ELF-1 (cell line): ENCODE measurements around the gene DNAJC1.
A peak's percentile ranks its signal among the peaks of the same experiment; 100 is the strongest.

ENCODE experiments used
- DNase-seq: peaks from one replicate; pipeline ENCODE4 v3.0.0-alpha.2; 2016; ENCODE audit warnings: low read depth, low spot score

The DNAJC1 gene

DNA sequence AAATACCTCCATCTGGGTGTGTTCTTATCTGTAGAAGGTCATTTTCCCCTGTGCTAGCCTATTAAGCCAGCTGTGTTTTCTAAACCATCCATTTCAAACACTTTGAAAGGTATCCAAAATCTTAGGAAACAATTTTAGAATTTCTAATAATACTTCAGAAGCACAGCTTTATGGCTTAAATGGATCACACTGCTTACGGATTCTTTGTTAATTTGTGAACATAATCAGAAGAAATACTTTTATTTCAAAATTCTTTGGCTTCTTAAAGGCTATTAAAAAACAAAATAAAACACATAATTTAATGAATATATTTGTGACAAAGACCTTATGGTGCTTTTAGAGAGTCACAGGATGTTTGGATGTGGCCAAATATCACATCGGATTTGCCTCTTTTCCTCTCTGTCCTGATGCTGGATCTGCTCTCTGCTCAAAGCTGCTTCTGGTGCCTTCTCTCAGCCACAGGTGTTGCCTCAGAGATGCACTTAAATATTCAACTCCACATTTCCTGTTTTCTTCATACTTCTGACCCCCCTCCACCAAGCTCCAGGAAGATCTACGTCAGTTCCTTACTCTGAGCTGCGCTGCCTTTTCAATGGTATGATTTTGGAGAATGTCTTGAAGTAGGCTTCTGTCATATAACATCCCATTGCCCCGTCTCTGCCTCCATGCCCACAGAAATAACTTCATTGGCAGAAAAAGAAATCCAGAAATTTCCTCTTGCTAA lies 238.9 kb downstream of the DNAJC1 start:
- no peak for DNase-seq

DNA sequence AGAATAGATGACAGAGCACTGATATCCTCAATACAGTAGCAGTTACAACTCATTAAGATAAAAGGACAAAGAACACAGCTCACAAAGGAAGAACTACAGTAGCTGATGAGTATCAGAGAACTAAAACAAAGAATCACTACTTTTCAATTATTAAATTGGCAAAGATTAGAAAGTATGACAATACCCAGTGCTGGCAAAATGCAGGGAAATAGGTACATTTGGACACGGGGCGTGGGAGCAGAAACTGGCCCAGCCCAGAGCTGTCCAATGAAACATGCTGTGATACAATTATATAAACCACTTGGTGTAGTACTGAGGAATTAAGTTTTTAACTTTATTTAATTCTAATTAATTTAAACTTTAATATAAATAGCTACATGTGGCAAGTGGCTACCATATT lies 243.2 kb downstream of the DNAJC1 start:
- DNase-seq = no peak

DNA sequence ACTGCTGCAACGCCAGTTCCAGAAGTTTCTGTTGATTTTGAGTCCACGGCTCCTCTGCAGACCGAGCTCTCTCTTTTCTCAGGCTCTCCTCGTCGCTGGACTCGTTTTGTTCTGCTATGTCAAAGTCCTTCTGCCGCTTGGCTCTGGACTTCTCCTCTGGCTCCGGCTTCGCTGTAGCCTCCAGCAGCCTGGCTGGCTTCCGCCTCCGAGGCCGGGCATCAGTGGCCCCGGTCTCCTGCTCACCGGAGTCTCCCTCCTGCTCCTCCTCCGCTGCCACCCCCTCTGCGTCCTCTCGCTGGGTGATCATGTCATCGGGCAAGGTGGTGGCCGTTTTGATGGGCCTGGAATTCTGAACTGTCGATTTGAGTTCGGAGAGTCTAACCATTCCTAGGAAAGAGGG lies 244.3 kb downstream of the DNAJC1 start:
- no peak for DNase-seq

DNA sequence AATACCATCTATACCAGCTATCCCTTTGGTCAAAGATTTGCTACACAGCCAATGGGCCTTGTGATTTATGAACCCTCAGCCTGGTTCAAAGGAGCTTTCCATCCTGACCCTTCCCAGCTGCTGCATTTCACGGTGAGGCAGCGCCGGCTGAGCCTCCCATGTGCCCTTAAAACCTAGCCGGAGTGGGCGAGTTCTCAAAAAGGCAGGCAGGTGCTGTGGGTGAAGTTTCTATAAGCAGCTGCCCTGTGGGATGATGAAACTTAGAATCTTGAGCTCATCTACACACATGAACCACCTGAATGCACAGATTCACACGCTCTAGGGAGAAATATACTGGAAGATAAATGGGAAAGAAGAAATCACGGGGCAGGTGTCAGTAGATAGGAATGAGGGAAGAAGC lies 244.8 kb downstream of the DNAJC1 start:
- DNase-seq = no peak

DNA sequence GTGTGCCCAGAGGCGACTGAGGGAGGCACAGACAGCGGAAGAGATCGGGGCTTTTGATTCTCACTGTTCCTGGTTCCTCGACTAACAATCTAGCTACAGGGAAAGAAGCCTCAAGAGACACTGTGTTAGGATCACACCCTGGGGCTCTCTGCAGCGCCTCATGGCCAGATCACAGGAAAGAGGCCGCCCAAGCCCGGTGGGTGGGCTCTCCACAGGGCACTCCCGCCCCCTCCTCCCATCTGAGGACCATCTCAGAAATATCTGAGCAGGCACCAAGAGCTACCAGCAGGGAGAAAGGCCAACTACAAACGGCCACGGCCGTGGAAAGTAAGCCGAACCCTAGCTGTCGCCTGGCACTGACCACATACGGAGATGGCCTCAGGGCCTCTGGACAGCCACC lies 245.3 kb downstream of the DNAJC1 start:
- peak; percentile 92 for DNase-seq

DNA sequence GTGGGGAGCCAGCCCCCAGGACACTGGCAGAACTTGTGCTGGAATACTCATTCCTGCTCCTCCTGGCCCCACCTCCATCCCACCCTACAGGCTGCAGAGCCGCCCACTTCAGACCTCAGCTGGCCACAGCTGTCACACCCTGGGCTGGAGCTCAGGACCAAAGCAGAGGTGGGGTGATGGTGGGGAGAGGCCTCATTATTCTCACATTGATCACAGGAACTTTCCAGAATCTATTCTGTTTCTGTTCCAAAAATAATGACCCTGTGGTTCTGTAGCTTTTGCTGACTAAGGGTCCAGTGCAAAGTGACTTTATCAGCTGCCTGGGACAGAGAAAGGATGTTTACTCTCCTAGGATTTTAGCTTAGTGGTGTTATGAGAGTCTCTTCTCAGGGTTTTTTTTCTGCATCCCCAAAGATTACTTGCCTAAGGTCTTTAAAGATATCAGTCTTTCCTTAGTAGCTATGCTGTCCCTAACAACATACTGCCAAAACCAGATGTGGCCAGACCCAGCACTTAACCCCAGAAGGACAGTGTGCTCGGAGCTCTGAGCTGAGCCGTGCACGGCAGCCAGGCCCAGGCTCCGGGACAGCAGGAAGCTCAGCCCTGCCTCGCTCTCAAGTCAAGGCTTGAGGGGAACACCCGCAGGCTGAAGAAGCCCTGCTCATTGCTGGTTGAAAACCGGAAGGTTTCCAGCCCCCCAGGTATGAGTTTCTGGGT lies 246.2 kb downstream of the DNAJC1 start:
- DNase-seq = peak; percentile 80

DNA sequence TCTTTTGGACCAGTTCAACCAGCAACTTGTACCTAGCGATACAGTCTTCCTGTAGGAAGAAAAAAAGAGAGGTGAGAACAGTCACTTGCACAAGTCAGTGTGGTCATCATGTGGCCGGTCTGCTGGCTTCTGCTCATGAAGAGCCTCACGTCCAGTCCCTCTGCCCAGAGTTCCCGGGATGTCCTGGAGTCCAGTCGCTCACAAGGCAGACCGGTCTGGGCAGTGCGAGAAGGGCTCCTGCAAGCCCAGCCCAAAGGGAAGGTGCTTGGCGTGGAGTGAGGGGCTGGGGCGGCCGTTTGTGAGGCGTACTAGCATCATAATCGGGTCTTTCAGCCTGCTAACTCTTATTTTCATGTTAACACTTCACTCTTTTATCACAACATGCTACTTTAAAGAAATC lies 246.8 kb downstream of the DNAJC1 start:
- DNase-seq = peak; percentile 68

DNA sequence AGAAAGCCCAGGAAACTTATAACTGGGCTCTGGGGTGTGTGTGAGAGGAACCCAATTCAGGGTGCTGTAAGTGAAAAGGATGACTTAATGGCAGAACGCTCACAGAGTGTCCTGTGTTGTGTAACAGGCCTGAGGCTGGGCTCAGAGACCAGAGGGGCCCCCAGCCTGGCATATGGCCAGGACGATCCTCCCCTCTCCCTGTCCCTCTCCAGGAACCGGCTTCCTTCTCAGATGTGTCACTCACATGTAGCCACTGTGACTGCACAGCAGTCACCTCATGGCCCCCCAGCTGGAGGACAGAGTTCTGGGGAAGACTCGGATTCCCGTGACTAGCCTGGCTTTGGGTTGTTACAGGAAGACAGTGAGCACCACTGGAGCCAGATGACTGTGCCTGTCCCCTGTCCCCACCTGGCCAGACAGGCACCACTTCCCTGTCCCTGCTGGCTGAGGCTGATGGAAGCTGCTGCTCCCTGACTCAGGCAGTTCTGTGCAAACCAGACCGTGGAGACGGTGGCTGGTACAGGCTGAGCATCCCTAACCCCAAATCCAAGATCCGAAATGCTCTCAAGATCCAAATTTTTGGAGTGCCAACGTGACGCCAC lies 249.0 kb downstream of the DNAJC1 start:
- no peak for DNase-seq

DNA sequence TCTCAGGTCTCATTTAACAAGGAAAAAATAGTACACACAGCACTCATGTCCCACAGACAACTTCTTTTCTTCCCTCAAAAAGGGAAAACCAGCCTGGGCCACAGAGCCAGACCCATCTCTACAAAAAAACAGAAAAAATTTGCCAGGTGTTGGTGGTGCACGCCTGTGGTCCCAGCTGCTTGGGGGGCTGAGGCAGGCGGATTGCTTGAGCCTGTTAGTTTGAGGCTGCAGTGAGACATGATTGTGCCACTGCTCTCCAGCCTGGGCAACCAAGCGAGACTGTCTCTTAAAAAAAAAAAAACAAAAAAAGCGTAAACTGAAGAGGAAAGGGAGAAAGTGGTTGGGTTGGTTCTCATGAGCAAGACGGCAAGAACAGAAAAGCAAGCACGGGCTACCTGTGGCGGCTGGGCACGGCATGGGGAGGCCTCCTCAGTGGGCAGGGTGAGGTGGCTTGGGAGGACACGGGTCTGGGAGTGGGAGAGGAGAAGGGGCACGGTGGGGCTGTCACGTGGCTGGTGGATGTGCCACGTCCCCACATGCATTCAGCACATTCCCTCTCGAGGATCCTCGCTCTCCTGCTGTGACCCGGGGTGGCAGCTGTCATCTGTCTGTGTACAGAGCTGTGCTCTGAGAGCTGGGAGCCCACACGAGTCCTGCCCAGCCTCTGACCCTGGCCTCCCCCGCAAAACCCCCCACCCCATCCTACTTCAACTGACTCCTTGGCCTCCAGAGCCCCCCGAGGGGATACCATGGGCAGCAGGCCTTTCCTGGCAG lies 249.8 kb downstream of the DNAJC1 start:
- DNase-seq = no peak

DNA sequence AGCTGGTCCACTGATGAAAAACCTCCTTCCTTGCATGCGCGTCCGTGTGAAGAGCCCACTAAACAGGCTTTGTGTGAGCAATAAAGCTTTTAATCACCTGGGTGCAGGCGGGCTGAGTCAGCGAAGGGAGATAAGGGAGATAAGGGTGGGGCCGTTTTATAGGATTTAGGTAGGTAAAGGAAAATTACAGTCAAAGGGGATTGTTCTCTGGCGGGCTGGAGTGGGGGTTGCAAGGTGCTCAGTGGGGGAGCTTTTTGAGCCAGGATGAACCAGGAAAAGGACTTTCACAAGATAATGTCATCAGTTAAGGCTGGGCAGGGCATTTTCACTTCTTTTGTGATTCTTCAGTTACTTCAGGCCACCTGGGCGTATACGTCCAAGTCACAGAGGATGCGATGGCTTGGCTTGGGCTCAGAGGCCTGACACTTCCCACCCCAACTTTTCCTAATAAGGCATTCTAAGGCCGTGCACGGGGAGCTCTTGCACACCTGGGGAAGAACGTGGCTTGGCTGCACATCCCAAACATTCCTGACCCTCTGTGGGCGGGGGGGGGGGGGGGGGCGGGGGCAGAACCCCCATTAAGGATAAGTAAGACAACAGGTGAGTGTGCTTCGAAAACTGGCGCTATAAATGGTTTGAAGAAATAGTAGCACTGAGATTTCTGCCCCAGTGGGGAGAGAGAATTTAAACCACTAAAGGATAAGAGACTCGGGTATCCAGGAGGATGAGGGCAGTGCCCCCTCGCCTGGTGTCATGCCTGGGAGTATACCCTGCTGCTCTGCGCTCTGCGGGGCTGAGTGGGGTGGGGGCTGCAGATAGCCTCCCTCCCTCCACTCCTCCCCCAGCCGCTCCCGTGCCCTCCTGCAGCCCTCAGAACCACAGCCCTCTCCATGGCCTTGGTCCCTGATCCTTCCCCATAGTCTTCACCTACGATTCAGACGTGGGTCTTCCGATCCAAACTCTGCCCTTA lies 251.9 kb downstream of the DNAJC1 start:
- DNase-seq = peak; percentile 67

DNA sequence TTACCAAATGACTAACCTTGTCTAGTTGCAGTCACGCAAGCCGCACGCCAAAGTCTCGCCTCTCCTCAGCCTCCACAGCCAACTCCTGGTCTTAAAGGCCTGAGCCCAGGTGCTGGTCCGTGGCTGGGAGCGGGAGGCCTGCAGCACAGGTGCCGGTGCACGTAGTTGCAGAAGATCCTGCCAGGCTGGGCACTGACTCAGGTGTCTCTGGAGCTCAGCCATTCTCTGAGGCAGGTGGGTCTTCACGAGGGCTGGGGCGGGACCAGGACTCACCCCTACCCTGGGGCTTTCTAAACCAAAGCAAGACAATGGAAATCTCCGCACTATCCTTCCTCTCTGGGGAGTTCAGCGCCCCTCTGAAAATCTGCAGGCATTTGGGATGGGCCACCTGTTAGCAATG lies 253.1 kb downstream of the DNAJC1 start:
- peak; percentile 43 for DNase-seq

DNA sequence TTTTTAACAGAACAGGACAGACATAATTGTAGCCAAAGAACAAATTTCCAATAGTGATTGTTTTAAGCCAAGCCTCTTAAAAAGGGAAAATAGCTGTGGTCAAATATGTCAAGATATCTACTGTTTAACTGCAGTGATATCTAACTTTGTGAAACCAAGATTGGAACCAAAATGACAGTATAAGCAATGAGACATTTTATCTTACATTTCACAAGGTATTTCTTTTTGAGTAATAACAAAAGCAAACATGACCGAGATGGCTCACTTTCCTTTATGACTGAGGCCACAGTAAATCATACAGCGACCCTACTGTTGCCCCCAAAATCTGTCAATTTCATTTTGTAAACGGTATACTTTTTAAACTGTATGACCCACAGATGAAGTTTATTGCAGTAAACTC lies 253.7 kb downstream of the DNAJC1 start:
- no peak for DNase-seq

DNA sequence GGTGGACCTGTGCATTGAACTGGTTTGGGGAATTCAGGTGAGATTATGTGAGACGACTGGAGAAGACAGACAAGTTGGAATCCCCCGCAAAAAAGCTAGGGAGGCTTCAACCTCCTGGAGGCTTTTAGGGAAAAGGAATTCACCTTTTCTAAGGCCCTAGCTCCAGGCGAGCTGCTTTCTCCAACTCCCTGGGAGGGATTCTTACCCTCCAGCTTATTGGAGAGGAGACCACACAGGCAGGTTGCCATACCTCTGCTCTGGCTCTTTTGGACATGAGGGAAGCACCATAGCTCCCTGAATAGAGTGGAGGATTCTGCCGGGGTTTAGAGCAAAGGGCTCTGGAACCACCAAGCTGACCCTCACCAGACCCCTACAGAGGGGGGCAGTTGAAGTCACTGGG lies 255.7 kb downstream of the DNAJC1 start:
- DNase-seq = peak; percentile 61

DNA sequence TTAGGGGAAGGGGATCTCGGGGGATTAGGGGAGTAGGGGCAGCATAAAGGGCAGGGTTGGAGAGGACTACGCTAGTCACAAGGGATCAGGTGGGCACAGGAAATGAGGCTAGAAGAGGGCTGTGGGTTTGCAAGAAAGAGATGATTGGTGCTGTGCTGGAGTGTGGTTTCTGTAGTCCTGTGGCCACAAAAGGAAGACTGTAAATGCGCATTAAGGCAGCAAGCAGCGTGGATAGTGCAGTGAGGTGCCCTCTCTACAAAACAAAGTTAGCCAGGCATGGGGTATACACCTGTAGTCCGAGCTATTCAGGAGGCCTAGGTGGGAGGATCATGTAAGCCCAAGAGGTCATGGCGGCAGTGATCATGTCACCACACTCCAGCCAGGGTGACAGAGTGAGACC lies 257.4 kb downstream of the DNAJC1 start:
- DNase-seq = no peak

DNA sequence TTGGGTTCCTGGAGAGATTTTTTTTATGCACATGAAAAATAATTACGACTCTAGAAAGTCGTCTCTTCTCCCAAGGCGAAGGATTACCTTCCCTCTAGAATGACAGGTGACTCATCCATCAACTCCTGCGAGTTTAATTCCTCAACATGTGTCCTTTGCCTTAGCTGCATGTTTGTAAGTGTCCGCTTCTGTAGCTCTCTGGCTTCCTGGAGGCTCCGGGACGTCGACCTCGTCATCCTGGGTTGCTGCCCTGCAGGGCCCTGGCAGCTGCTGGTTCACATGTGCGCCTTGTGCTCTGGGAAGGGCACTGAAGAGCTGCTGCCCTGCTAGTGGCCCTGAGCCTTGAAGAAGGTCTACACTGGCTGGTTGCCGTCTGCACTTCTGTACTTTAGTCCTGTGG lies 259.3 kb downstream of the DNAJC1 start:
- DNase-seq = no peak

DNA sequence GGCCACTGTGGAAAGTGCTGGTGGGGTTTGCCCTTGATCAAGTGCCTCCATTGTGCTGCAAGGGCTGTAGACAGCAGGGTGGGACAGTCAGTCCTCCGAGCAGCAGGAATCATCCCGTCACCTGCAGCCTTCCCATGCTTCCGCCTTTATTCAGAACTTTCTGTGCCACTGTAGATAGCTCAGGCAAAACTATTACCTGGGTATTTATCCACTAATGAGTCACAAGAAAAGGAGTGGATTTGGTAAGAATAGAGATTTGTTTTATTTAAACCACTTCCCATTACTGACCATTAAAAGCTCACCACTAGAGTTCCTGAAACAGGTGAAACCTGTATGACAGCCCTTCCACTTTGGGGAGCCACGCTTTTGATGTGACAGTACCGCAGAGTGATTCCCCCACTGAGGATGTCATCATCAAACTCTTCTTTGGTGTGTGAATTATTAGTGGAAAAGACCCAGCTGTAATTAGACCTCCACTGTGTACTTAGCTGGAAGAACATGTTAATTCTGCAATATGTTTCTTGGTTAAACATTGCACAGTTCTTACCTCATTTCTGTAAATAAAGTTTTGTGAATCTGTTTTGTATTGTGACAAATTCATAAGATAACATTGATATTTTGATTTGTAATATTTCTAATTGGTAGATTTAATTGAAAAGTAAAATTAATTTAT lies 260.7 kb downstream of the DNAJC1 start:
- DNase-seq = no peak

DNA sequence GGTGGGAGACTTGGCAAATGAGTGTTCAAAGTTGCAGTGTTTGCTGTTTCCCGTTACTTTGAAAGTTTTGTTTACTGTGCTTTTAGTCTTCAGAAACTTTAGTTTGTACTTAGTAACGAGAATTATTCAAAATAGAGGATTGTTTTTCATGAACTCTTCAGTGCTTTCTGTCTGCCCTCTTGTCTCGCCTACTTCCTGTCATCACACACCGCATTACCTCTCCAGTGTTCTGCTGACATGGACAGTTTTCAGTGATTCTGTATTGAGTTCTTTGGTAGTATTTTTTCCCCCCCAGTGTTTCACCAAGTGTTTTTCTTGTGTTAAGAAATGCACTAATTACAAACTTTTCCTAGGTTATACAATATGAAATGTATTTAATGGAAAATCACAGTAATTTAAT lies 262.5 kb downstream of the DNAJC1 start:
- DNase-seq = no peak

DNA sequence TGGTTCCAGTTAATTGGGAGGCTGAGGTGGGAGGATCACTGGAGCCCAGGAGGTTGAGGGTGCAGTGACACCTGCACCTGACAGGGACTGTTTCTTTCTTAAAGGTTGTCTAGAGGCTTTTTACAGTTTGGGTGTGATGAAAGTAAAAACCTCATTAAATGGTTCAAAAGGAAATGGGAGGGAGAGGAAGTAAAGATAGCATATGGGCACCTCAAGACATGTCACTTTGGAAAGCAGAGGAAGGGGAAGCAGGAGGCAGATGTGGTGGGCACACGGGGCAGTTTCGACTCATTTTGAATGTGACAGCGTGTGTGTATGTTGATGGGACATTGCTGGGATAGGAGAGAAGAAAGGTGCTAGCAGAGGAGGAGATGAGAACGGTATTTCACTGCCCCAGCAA lies 266.4 kb downstream of the DNAJC1 start:
- DNase-seq = no peak

DNA sequence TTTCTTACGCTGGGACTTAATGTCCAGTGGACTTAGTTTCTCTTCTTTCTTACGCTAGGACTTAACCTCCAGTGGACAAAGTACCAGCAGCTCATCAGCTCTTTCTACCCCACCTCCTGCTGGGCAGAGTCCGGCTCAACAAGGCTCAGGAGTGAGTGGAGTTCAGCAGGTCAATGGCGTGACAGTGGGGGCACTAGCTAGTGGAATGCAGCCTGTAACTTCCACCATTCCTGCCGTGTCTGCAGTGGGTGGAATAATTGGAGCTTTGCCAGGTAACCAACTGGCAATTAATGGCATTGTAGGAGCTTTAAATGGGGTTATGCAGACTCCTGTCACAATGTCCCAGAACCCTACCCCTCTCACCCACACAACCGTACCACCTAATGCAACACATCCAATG lies 269.8 kb downstream of the DNAJC1 start:
- DNase-seq = no peak

DNA sequence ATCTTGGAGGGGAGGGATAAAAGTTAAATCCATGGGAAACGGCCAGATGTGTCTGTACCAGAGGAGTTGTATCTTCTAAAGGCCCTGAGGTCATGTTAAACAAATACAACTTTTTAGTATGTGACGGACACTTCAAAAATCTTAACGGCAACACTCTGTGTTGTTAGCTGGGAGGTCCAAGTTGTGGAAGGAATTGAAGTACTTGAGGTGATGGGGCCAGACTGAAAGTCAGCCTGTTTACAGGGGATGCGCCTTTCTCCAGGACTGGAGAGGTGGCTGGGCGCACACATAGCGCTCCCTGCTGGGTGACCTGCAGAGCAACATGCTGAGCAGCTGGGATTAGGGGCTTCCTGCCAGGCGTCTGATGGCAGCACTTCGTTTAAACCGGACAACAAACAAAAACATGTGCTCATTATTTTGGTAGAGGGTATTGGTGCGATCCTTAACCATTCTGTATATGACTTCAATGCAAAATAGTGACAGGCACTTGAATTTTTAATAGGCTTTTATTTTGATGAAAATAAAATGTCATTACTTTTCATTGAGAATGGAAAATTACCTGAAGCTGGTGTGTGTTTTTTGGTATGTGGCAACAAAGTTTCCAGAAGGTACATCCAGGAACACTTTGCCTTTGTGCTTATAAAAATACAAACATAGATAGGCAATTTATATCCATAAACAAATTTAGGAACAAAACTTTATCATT lies 271.3 kb downstream of the DNAJC1 start:
- peak; percentile 92 for DNase-seq
